H1 (cell line): ENCODE measurements around the gene PTPRG. TPM values are rescaled to one million over a fixed set of nuclear protein-coding genes. Genes with fewer than 3 reads are reported as not detected.

Experiments used
- CTCF ChIA-PET: fragments of 300-600 bp; sonication (Branson Sonifier 250); formaldehyde crosslinking; loops from one replicate; lab custom pipeline; 2021; ENCODE audit not compliant: partially characterized antibody; lab: Charles Lee
- POLR2A ChIA-PET: fragments of 300-600 bp; sonication (Branson Sonifier 250); formaldehyde crosslinking; loops from one replicate; lab custom pipeline; 2021; ENCODE audit warnings: inconsistent platforms; ENCODE audit not compliant: partially characterized antibody; lab: Charles Lee
- DNase-seq, 2 experiments: peaks; one replicate each; pipeline versions ENCODE4 v3.0.0 to v3.0.0-alpha.2; 2010 to 2022; ENCODE audit warnings: low spot score in 2 of 2, low read depth in 1 of 2, mixed read lengths in 1 of 2
- FAIRE-seq: peaks from 2 replicates; lab custom pipeline; 2011; peaks lifted over from hg19 to GRCh38; lab: Jason Lieb, UNC
- H2AFZ ChIP-seq: 2 replicates; pipeline ENCODE4 v1.8.1; 2012; ENCODE audit warnings: low read length, inconsistent platforms
- H2AK5ac ChIP-seq: 2 replicates; pipeline ENCODE4 v1.6.1; 2013; ENCODE audit warnings: low read depth, low read length
- H2BK120ac ChIP-seq: replicated peaks from 2 replicates; pipeline ENCODE3; 2013; ENCODE audit warnings: low read depth, low read length, inconsistent platforms
- H2BK12ac ChIP-seq: 2 replicates; pipeline ENCODE4 v1.6.1; 2013; ENCODE audit warnings: low read depth, low read length
- H2BK15ac ChIP-seq: 2 replicates; pipeline ENCODE4 v1.6.1; 2013; ENCODE audit warnings: low read length
- H2BK20ac ChIP-seq: 2 replicates; pipeline ENCODE4 v1.6.1; 2013; ENCODE audit warnings: low read length
- H2BK5ac ChIP-seq: 2 replicates; pipeline ENCODE4 v1.6.1; 2013; ENCODE audit warnings: low read depth, low read length
- H3K14ac ChIP-seq: 2 replicates; pipeline ENCODE4 v1.6.1; 2013; ENCODE audit warnings: inconsistent platforms; ENCODE audit not compliant: insufficient read length
- H3K18ac ChIP-seq: 2 replicates; pipeline ENCODE4 v1.6.1; 2013; ENCODE audit warnings: low read length; ENCODE audit errors: extremely low read depth
- H3K23ac ChIP-seq: 2 replicates; pipeline ENCODE4 v1.6.1; 2013; ENCODE audit warnings: inconsistent platforms; ENCODE audit not compliant: insufficient read length
- H3K23me2 ChIP-seq: 2 replicates; pipeline ENCODE4 v1.6.1; 2013; ENCODE audit warnings: low read depth, low read length
- H3K27ac ChIP-seq: 2 replicates; pipeline ENCODE4 v1.6.1; 2011; ENCODE audit warnings: low read depth, low read length, inconsistent platforms
- H3K27me3 ChIP-seq, 4 experiments: replicated peaks in 1 of 4; 1 replicate in 1 of 4; 2 replicates in 3 of 4; pipeline versions ENCODE4 v1.6.1 to v1.8.1; 2011 to 2013; ENCODE audit warnings: low read length in 3 of 4, mild to moderate bottlenecking in 3 of 4, inconsistent platforms in 2 of 4, mixed read lengths in 2 of 4, moderate library complexity in 1 of 4; ENCODE audit not compliant: control insufficient read depth in 3 of 4, insufficient read depth in 3 of 4; ENCODE audit errors: extremely low read depth in 1 of 4
- H3K36me3 ChIP-seq, 4 experiments: 2 replicates each; pipeline versions ENCODE4 v1.6.1 to v1.8.1; 2011 to 2013; ENCODE audit warnings: mild to moderate bottlenecking in 4 of 4, low read length in 3 of 4, moderate library complexity in 2 of 4, control low read depth in 1 of 4, inconsistent platforms in 1 of 4; ENCODE audit not compliant: insufficient read depth in 4 of 4, control insufficient read depth in 2 of 4
- H3K4ac ChIP-seq: replicated peaks from 2 replicates; pipeline ENCODE3; 2013; ENCODE audit warnings: low read length, low read depth, mixed read lengths, inconsistent platforms; ENCODE audit not compliant: insufficient read length
- H3K4me1 ChIP-seq, 4 experiments: replicated peaks in 1 of 4; 1 replicate in 1 of 4; 2 replicates in 3 of 4; pipeline versions ENCODE4 v1.6.1 to v1.8.1; 2011 to 2013; ENCODE audit warnings: low read length in 3 of 4, inconsistent platforms in 2 of 4, mixed read lengths in 1 of 4; ENCODE audit not compliant: insufficient read depth in 4 of 4, control insufficient read depth in 3 of 4
- H3K4me2 ChIP-seq, 2 experiments: 2 replicates each; pipeline versions ENCODE4 v1.6.1 to v1.8.1; 2011 to 2013; ENCODE audit warnings: low read depth in 2 of 2, low read length in 2 of 2, control low read depth in 1 of 2, inconsistent platforms in 1 of 2, mild to moderate bottlenecking in 1 of 2; ENCODE audit not compliant: insufficient read depth in 1 of 2
- H3K4me3 ChIP-seq, 4 experiments: fragments of 200-600, 300-600 bp in 1 of 4; sonication (generic), shearing (Covaris generic), sonication (Bioruptor Twin) in 1 of 4; 2 replicates each; pipeline versions ENCODE4 v1.5.1 to v1.8.1; 2011 to 2016; ENCODE audit warnings: low read length in 4 of 4, low read depth in 3 of 4, control low read depth in 2 of 4, inconsistent platforms in 2 of 4, mild to moderate bottlenecking in 2 of 4, mixed read lengths in 1 of 4, moderate library complexity in 1 of 4; ENCODE audit not compliant: insufficient read depth in 2 of 4; ENCODE audit errors: extremely low read depth in 1 of 4
- H3K56ac ChIP-seq: replicated peaks from 2 replicates; pipeline ENCODE3; 2013; ENCODE audit warnings: low read depth, mild to moderate bottlenecking, mixed read lengths, low read length, inconsistent platforms; ENCODE audit not compliant: insufficient read length
- H3K79me1 ChIP-seq: 2 replicates; pipeline ENCODE4 v1.6.1; 2013; ENCODE audit warnings: low read depth, low read length, control low read depth
- H3K79me2 ChIP-seq, 2 experiments: 2 replicates each; pipeline versions ENCODE4 v1.6.1 to v1.8.1; 2012 to 2013; ENCODE audit warnings: low read length in 2 of 2, mild to moderate bottlenecking in 2 of 2, inconsistent platforms in 1 of 2; ENCODE audit not compliant: insufficient read depth in 2 of 2, control insufficient read depth in 1 of 2
- H3K9ac ChIP-seq, 4 experiments: replicated peaks in 1 of 4; 1 replicate in 1 of 4; 2 replicates in 3 of 4; pipeline versions ENCODE4 v1.6.1 to v1.8.1; 2011 to 2013; ENCODE audit warnings: low read depth in 3 of 4, low read length in 3 of 4, control low read depth in 2 of 4, mild to moderate bottlenecking in 2 of 4, moderate library complexity in 2 of 4, inconsistent platforms in 1 of 4; ENCODE audit errors: extremely low read depth in 1 of 4
- H3K9me3 ChIP-seq, 2 experiments: 2 replicates each; pipeline versions ENCODE4 v1.6.1 to v1.8.1; 2012 to 2013; ENCODE audit warnings: mild to moderate bottlenecking in 2 of 2, moderate library complexity in 2 of 2, control low read depth in 1 of 2, inconsistent platforms in 1 of 2, low read depth in 1 of 2, low read length in 1 of 2, mixed read lengths in 1 of 2; ENCODE audit not compliant: insufficient read depth in 2 of 2
- H4K20me1 ChIP-seq, 2 experiments: replicated peaks in 1 of 2; 2 replicates each; pipeline versions ENCODE3 to v1.8.1; 2011 to 2013; ENCODE audit warnings: inconsistent platforms in 2 of 2, low read length in 2 of 2, mild to moderate bottlenecking in 1 of 2; ENCODE audit not compliant: insufficient read depth in 2 of 2, control insufficient read depth in 1 of 2
- H4K5ac ChIP-seq: 2 replicates; pipeline ENCODE4 v1.6.1; 2013; ENCODE audit warnings: low read length, low read depth, mixed read lengths, inconsistent platforms; ENCODE audit not compliant: insufficient read length
- H4K8ac ChIP-seq: 2 replicates; pipeline ENCODE4 v1.8.0; 2013; ENCODE audit warnings: mild to moderate bottlenecking, moderate library complexity, low read length, inconsistent platforms; ENCODE audit not compliant: insufficient read depth; ENCODE audit errors: extremely low read depth
- H4K91ac ChIP-seq: replicated peaks from 2 replicates; pipeline ENCODE3; 2013; ENCODE audit warnings: low read length, mixed read lengths, inconsistent platforms; ENCODE audit not compliant: insufficient read length
- EP300 ChIP-seq, 2 experiments: IDR thresholded peaks; 1 replicate in 1 of 2; 2 replicates in 1 of 2; pipeline ENCODE4 v1.6.1; 2011 to 2012; ENCODE audit warnings: low read depth in 2 of 2, low read length in 2 of 2, mild to moderate bottlenecking in 2 of 2, borderline replicate concordance in 1 of 2, inconsistent platforms in 1 of 2, moderate library complexity in 1 of 2
- KDM1A ChIP-seq: fragments of 200-600, 300-600 bp; sonication (generic); IDR thresholded peaks from 2 replicates; pipeline ENCODE4 v1.7.1; 2016; ENCODE audit warnings: mild to moderate bottlenecking, low read length, borderline replicate concordance
- KDM4A ChIP-seq: IDR thresholded peaks from one replicate; pipeline ENCODE4 v1.7.1; 2012; ENCODE audit warnings: low read depth, mild to moderate bottlenecking, moderate library complexity, low read length, inconsistent platforms; ENCODE audit not compliant: severe bottlenecking
- MAX ChIP-seq: IDR thresholded peaks from 2 replicates; pipeline ENCODE4 v1.6.1; 2012; ENCODE audit warnings: inconsistent platforms
- NRF1 ChIP-seq: IDR thresholded peaks from 2 replicates; pipeline ENCODE4 v1.6.1; 2011; ENCODE audit warnings: mild to moderate bottlenecking, low read depth, low read length, improper control_type of control experiment
- PHF8 ChIP-seq: fragments of 200-600 bp; sonication (generic); conservative IDR thresholded peaks from 2 replicates; pipeline ENCODE4 v1.7.1; 2012; ENCODE audit warnings: low read depth, mild to moderate bottlenecking, inconsistent platforms, low read length, moderate library complexity
- RBBP5 ChIP-seq: IDR thresholded peaks from 2 replicates; pipeline ENCODE4 v1.7.1; 2012; ENCODE audit warnings: low read depth, mild to moderate bottlenecking, inconsistent platforms, low read length, moderate library complexity, borderline replicate concordance
- RFX5 ChIP-seq: IDR thresholded peaks from 2 replicates; pipeline ENCODE4 v1.6.1; 2011; ENCODE audit warnings: low read depth, low read length, improper control_type of control experiment, borderline replicate concordance
- SP1 ChIP-seq: IDR thresholded peaks from 2 replicates; pipeline ENCODE4 v1.6.1; 2011; ENCODE audit warnings: low read depth, low read length
- WGBS, 2 experiments: shearing (Covaris generic) in 1 of 2; methylation state at CpG; one replicate each; pipeline versions ENCODE4 v1.1.6 to v1.1.7; 2013 to 2015; ENCODE audit warnings: low lambda C conversion rate in 2 of 2, mixed read lengths in 2 of 2, inconsistent platforms in 1 of 2, low coverage in 1 of 2, missing lambda C conversion rate in 1 of 2; ENCODE audit not compliant: insufficient replicate concordance in 2 of 2, insufficient coverage in 1 of 2, insufficient read length in 1 of 2; ENCODE audit errors: extremely low coverage in 1 of 2, missing lambda C conversion rate in 1 of 2; 5-methylcytosine and 5-hydroxymethylcytosine counted together
- polyA plus RNA-seq, 7 experiments: library from polyadenylated mRNA; depleted of rRNA in 3 of 7; stranded (reverse) in 5 of 7; unstranded in 2 of 7; fragments of >200 nt in 5 of 7; fragments of 200-250 nt in 2 of 7; gene quantifications; 1 replicate in 5 of 7; 2 replicates in 1 of 7; 4 replicates in 1 of 7; pipeline versions ENCODE4 v1.2.1 to v1.2.3, GENCODE V29; 2011 to 2013; ENCODE audit warnings: missing spikeins in 2 of 7, mixed read lengths in 2 of 7
- total RNA-seq: library from RNA; stranded (reverse); fragmentation: NEBNext Ultra II Directional; extraction: Animal tissue kit (Norgen Biotek cat#: 25700); gene quantifications from 2 replicates; pipeline ENCODE4 v1.2.1, GENCODE V29; 2021

PTPRG gene
- total and polyA plus RNA-seq, 2 of the 8 experiments (the other 6 are each of a cell fraction or from before 2014, with no cell fraction given), result 23.3 to 96.2 TPM

DNA sequence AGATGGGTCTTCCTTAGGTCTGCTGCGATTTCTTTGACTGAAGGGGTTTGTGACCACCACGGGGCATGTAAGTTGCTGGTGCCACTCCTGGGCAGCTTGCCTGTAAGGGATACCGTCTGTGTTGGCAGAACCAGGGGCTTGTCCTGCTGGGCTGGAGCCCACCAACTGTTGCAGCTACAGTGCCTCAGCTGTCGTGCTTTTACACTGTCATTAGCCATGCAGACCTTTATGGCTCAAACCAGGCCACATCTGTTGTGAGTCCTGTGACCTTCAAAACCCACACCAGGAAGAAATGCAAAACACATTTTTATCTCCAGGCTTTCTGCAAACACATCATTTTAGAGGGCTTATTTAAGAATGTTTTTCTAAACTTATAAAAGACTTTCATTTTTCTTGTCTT is 168.7 kb downstream of the PTPRG start:
- peak overlapping the region; percentile 56; the same call in 1 of the 2 replicates for H2BK20ac ChIP-seq
- no peaks in the 10 kb centered on the region for H3K27me3 ChIP-seq
- no peak overlapping the region for H2AFZ ChIP-seq
- peaks cover 2 to 4% of the 10 kb centered on the region in 2 experiments for H4K20me1 ChIP-seq
- no peak overlapping the region for H2BK15ac ChIP-seq
- no peak overlapping the region for H2BK120ac ChIP-seq
- TF ChIP-seq RFX5 (no peak), KDM4A (no peak), SP1 (no peak), PHF8 (no peak), NRF1 (no peak), EP300 (IDR thresholded peaks at IDR 0.05; ENCODE audit: borderline replicate concordance in 1 of 2, low read depth in 2 of 2, low read length in 2 of 2) (no peak), KDM1A (no peak), MAX (no peak), RBBP5 (no peak)
- TF ChIP-seq, all 59 proteins: peak for 0
- Histone ChIP-seq H3K9ac (no peak overlapping the region), H4K91ac (no peak overlapping the region), H3K4me3 (no peak overlapping the region), H3K79me1 (peaks cover 6% of the 10 kb centered on the region; the same call in 1 of the 2 replicates), H4K8ac (no peak overlapping the region), H3K4me1 (peaks cover 0 to 25% (median 18%) of the 10 kb centered on the region in 4 experiments; a peak in 4 of 7 replicates), H3K4me2 (no peak overlapping the region), H2BK5ac (no peak overlapping the region), H3K79me2 (peaks cover 0 to 93% of the 10 kb centered on the region in 2 experiments; a peak in 2 of 4 replicates), H3K27ac (no peak overlapping the region), H4K5ac (no peak overlapping the region), H3K9me3 (no peaks in the 10 kb centered on the region), H3K23ac (no peak overlapping the region), H2BK12ac (no peak overlapping the region), H2AK5ac (no peak overlapping the region), H3K23me2 (no peaks in the 10 kb centered on the region), H3K4ac (peak overlapping the region; percentile 36), H3K14ac (no peak overlapping the region), H3K18ac (no peak overlapping the region), H3K36me3 (no peaks in the 10 kb centered on the region), H3K56ac (no peak overlapping the region)
- ChIA-PET POLR2A (interaction anchor here (0.7 kb wide), 1 partner anchor 10 kb away, joined by 3 read pairs; no protein-coding TSS in a partner anchor), CTCF (interaction anchor here (1.5 kb wide), 1 partner anchor 46 kb away, joined by 5 read pairs; no protein-coding TSS in a partner anchor)
- FAIRE-seq (no peak), DNase-seq (no peak)
- 69% methylated on average over 4 of the region's 4 CpGs; no CpG with 5 or more reads in 1 of the 2 experiments for WGBS, 2 experiments
